Caco-2 (cell line): ENCODE results near the gene RETREG1. TPM values are rescaled to one million over a fixed set of nuclear protein-coding genes. Genes with fewer than 3 reads are reported as not detected.
A peak's percentile ranks its signal among the peaks of the same experiment; 100 is the strongest.

Experiments used
- BruUV-seq: library from RNA; stranded (reverse); fragments of 400-500 nt; replicated peaks from 2 replicates; lab custom pipeline; 2021; lab: Mats Ljungman, UMichigan
- CTCF ChIA-PET: fragments of 300-600 bp; sonication (Branson Sonifier 250); formaldehyde crosslinking; loops from one replicate; lab custom pipeline; 2022; ENCODE audit warnings: antibody characterized with exemption; lab: Charles Lee
- POLR2A ChIA-PET: fragments of 300-600 bp; sonication (Branson Sonifier 250); formaldehyde crosslinking; loops from one replicate; lab custom pipeline; 2022; ENCODE audit warnings: antibody characterized with exemption; lab: Charles Lee
- DNase-seq, 2 experiments: peaks; one replicate each; pipeline versions ENCODE4 v3.0.0 to v3.0.0-alpha.2; 2020 to 2022
- H3K27me3 ChIP-seq: replicated peaks from 2 replicates; pipeline ENCODE4 v1.6.0; 2011; ENCODE audit warnings: low read length; ENCODE audit not compliant: control insufficient read depth, insufficient read depth
- H3K36me3 ChIP-seq: 2 replicates; pipeline ENCODE4 v1.5.1; 2011; ENCODE audit warnings: low read length; ENCODE audit not compliant: control insufficient read depth, insufficient read depth
- H3K4me1 ChIP-seq: fragments of 250-450 bp; sonication (Bioruptor Pico); 2 replicates; pipeline ENCODE4 v1.5.1; 2020; ENCODE audit warnings: mild to moderate bottlenecking
- H3K4me3 ChIP-seq: 2 replicates; pipeline ENCODE4 v1.5.1; 2011; ENCODE audit warnings: low read depth, mild to moderate bottlenecking, control low read depth, low read length
- H3K9me3 ChIP-seq: fragments of 250-450 bp; sonication (Bioruptor Pico); 2 replicates; pipeline ENCODE4 v1.5.1; 2020; ENCODE audit warnings: mild to moderate bottlenecking, moderate library complexity
- H3K27ac Mint-ChIP-seq: one replicate; pipeline ENCODE4 v1.8.0; 2022; ENCODE audit warnings: mixed read lengths; ENCODE audit not compliant: unreplicated experiment
- H3K27me3 Mint-ChIP-seq: one replicate; pipeline ENCODE4 v1.8.0; 2022; ENCODE audit warnings: mixed read lengths; ENCODE audit not compliant: insufficient read depth, unreplicated experiment
- H3K36me3 Mint-ChIP-seq: one replicate; pipeline ENCODE4 v1.8.0; 2022; ENCODE audit warnings: mild to moderate bottlenecking, mixed read lengths; ENCODE audit not compliant: insufficient read depth, unreplicated experiment
- H3K4me1 Mint-ChIP-seq: one replicate; pipeline ENCODE4 v1.8.0; 2022; ENCODE audit warnings: low read depth, mixed read lengths; ENCODE audit not compliant: unreplicated experiment
- H3K4me3 Mint-ChIP-seq: one replicate; pipeline ENCODE4 v1.8.0; 2022; ENCODE audit warnings: mild to moderate bottlenecking, moderate library complexity, mixed read lengths; ENCODE audit not compliant: unreplicated experiment
- H3K9me3 Mint-ChIP-seq: one replicate; pipeline ENCODE4 v1.8.0; 2022; ENCODE audit warnings: mixed read lengths; ENCODE audit not compliant: unreplicated experiment
- intact Hi-C: fragments of 100-400 bp; cut with micrococcal nuclease; formaldehyde crosslinking; loops from one replicate; pipeline ENCODE4 v1.10.0; 2022; ENCODE audit not compliant: unreplicated experiment
- total RNA-seq: library from RNA; stranded (reverse); gene quantifications from 2 replicates; pipeline ENCODE4 v1.2.3, GENCODE V29; 2022
- TF ChIP-seq, protein P1 (sequence below), 2 experiments: fragments of 200-600 bp in 1 of 2; IDR thresholded peaks; 1 replicate in 1 of 2; 2 replicates in 1 of 2; pipeline versions ENCODE4 v1.5.1 to v1.8.0; 2011 to 2022; ENCODE audit warnings: antibody characterized with exemption in 1 of 2, control low read depth in 1 of 2, inconsistent platforms in 1 of 2, low read depth in 1 of 2, low read length in 1 of 2, mild to moderate bottlenecking in 1 of 2, moderate library complexity in 1 of 2; ENCODE audit not compliant: insufficient read depth in 1 of 2, severe bottlenecking in 1 of 2, unreplicated experiment in 1 of 2

Gene RETREG1
- total RNA-seq, 1 experiment from 2014 or later, result 15.1 TPM

- intact Hi-C loops, result no loop called here
- no peaks in the 10 kb centered on the region for H3K27me3 Mint-ChIP-seq
- no peaks in the 10 kb centered on the region for H3K36me3 Mint-ChIP-seq
- BruUV-seq, result no TSS peak
- peaks cover 45% of the 10 kb centered on the region for H3K4me1 Mint-ChIP-seq
- ChIA-PET CTCF (no interaction called here), POLR2A (no interaction called here)
- no peak overlapping the region for H3K4me3 ChIP-seq
- H3K4me3 Mint-ChIP-seq, result no peak overlapping the region
- no peak for DNase-seq
- no peaks in the 10 kb centered on the region for H3K9me3 Mint-ChIP-seq
- peak overlapping the region; percentile 92 for H3K27ac Mint-ChIP-seq
- H3K4me1 ChIP-seq, result peaks cover 42% of the 10 kb centered on the region
- H3K9me3 ChIP-seq, result no peaks in the 10 kb centered on the region
- TF ChIP-seq, protein P1, sequence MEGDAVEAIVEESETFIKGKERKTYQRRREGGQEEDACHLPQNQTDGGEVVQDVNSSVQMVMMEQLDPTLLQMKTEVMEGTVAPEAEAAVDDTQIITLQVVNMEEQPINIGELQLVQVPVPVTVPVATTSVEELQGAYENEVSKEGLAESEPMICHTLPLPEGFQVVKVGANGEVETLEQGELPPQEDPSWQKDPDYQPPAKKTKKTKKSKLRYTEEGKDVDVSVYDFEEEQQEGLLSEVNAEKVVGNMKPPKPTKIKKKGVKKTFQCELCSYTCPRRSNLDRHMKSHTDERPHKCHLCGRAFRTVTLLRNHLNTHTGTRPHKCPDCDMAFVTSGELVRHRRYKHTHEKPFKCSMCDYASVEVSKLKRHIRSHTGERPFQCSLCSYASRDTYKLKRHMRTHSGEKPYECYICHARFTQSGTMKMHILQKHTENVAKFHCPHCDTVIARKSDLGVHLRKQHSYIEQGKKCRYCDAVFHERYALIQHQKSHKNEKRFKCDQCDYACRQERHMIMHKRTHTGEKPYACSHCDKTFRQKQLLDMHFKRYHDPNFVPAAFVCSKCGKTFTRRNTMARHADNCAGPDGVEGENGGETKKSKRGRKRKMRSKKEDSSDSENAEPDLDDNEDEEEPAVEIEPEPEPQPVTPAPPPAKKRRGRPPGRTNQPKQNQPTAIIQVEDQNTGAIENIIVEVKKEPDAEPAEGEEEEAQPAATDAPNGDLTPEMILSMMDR (IDR thresholded peaks at IDR 0.05; ENCODE audit: insufficient read depth in 1 of 2, low read depth in 1 of 2, low read length in 1 of 2, severe bottlenecking in 1 of 2, unreplicated experiment in 1 of 2), result no peak
- H3K27me3 ChIP-seq, result no peaks in the 10 kb centered on the region
- no peaks in the 10 kb centered on the region for H3K36me3 ChIP-seq
These were observed 97.4 kb downstream of the RETREG1 start for GRCh38 chr5:16519435-16519834.

DNA sequence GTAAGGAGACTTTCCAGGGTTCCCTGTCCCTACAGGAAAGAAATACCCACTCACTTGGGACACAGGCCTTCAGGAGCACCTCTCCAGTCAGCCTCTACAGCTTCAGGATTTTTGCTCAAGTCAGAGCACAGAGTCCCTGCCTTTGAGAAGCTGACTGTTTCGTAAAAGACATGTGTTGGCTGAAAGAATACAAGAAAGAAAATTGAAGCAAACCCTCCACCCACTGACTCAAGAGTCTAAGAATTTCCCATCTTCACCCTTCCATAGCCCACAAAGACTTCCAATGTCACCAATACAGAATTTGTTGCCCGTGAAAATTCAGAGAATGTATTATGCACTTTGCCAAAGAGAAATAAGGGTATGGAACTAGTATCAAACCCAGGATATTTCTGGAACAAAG, 98.2 kb downstream of the RETREG1 start:
- intact Hi-C loops, result no loop called here
- peaks cover 38% of the 10 kb centered on the region for H3K4me1 Mint-ChIP-seq
- no peaks in the 10 kb centered on the region for H3K27me3 ChIP-seq
- H3K36me3 Mint-ChIP-seq, result no peaks in the 10 kb centered on the region
- ChIA-PET CTCF (no interaction called here), POLR2A (no interaction called here)
- H3K27me3 Mint-ChIP-seq, result no peaks in the 10 kb centered on the region
- H3K27ac Mint-ChIP-seq, result peak overlapping the region; percentile 92
- no peak overlapping the region for H3K4me3 ChIP-seq
- no peaks in the 10 kb centered on the region for H3K36me3 ChIP-seq
- no peaks in the 10 kb centered on the region for H3K9me3 ChIP-seq
- H3K9me3 Mint-ChIP-seq, result no peaks in the 10 kb centered on the region
- TF ChIP-seq, protein P1 (IDR thresholded peaks at IDR 0.05; ENCODE audit: insufficient read depth in 1 of 2, low read depth in 1 of 2, low read length in 1 of 2, severe bottlenecking in 1 of 2, unreplicated experiment in 1 of 2), result no peak
- DNase-seq, result no peak
- no peak overlapping the region for H3K4me3 Mint-ChIP-seq
- no TSS peak for BruUV-seq
- H3K4me1 ChIP-seq, result peaks cover 39% of the 10 kb centered on the region

DNA sequence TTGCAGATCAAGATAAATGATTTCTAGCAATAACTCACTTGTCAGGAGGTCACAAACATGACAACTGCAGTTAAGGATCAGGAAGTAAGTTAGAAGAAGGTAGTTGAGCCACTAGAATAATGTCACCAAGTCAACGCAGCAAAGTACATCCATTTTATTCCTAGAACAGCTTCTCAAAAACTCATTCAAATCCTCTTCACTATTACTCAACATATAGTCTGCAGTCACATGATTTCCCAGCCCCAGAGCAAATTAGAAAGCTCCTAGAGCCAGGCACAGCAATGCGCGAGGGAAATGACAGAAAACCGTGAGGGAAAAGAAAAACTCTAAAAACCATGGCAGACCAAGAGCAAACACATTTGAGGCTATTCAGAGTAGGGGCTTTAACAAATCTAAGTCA, 101.3 kb downstream of the RETREG1 start:
- POLR2A ChIA-PET, result no interaction called here

More for the DNA sequence above, 101.3 kb downstream of the RETREG1 start:
- DNase-seq, result no peak
- Mint-ChIP-seq H3K27me3 (no peaks in the 10 kb centered on the region), H3K4me3 (no peak overlapping the region), H3K36me3 (peaks cover 4% of the 10 kb centered on the region), H3K9me3 (no peaks in the 10 kb centered on the region), H3K4me1 (peaks cover 17% of the 10 kb centered on the region), H3K27ac (no peak overlapping the region)
- CTCF ChIA-PET, result no interaction called here
- Histone ChIP-seq H3K36me3 (no peaks in the 10 kb centered on the region; the same call in 1 of the 2 replicates), H3K4me3 (no peak overlapping the region), H3K4me1 (peaks cover 18% of the 10 kb centered on the region), H3K9me3 (no peaks in the 10 kb centered on the region), H3K27me3 (no peaks in the 10 kb centered on the region)
- intact Hi-C loops, result no loop called here
- BruUV-seq, result no TSS peak
- TF ChIP-seq, protein P1 (IDR thresholded peaks at IDR 0.05; ENCODE audit: insufficient read depth in 1 of 2, low read depth in 1 of 2, low read length in 1 of 2, severe bottlenecking in 1 of 2, unreplicated experiment in 1 of 2), result no peak
